ENCODE data around the gene PRR5L.

The PRR5L gene

GRCh38 chr11:36426226-36426848, 130.2 kb downstream of the PRR5L start:
- Histone ChIP-seq H3K4me2 (ENCODE audit: low read length) (no peak overlapping the region), H3K9me3 (ENCODE audit: insufficient read depth, low read length) (no peaks in the 10 kb centered on the region), H4K20me1 (ENCODE audit: insufficient read depth, low read length) (no peaks in the 10 kb centered on the region), H3K4me1 (ENCODE audit: low read length) (peaks cover 5% of the 10 kb centered on the region; the same call in 1 of the 2 replicates), H3K36me3 (replicated peaks; ENCODE audit: low read depth, low read length) (no peaks in the 10 kb centered on the region), H3K27ac (ENCODE audit: low read length) (no peak overlapping the region), H2AFZ (ENCODE audit: low read depth, low read length) (no peak overlapping the region), H3K4me3 (ENCODE audit: low read length) (no peak overlapping the region), H3K27me3 (ENCODE audit: low read depth, low read length) (no peaks in the 10 kb centered on the region), H3K79me2 (ENCODE audit: low read length) (no peaks in the 10 kb centered on the region), H3K9ac (ENCODE audit: low read length) (no peak overlapping the region)
- TF ChIP-seq EZH2phosphoT487 (IDR thresholded peaks at IDR 0.05; ENCODE audit: low read depth) = no peak
- TF ChIP-seq CTCF (IDR thresholded peaks at IDR 0.05; ENCODE audit: low read depth, low read length) = no peak

GRCh38 chr11:36427079-36427478, 131.0 kb downstream of the PRR5L start:
- H3K27ac ChIP-seq (ENCODE audit: low read length) = no peak overlapping the region
- H3K36me3 ChIP-seq (replicated peaks; ENCODE audit: low read depth, low read length) = no peaks in the 10 kb centered on the region
- H3K79me2 ChIP-seq (ENCODE audit: low read length) = no peaks in the 10 kb centered on the region
- no peak overlapping the region for H2AFZ ChIP-seq (ENCODE audit: low read depth, low read length)
- H3K27me3 ChIP-seq (ENCODE audit: low read depth, low read length) = 0 out of 2 replicates have a peak, but pooled peaks cover 3% of the 10 kb centered on the region
- H3K4me2 ChIP-seq (ENCODE audit: low read length) = no peak overlapping the region
- no peak overlapping the region for H3K4me3 ChIP-seq (ENCODE audit: low read length)
- H3K9ac ChIP-seq (ENCODE audit: low read length) = no peak overlapping the region
- peaks cover 2% of the 10 kb centered on the region; the same call in 1 of the 2 replicates for H3K4me1 ChIP-seq (ENCODE audit: low read length)
- no peaks in the 10 kb centered on the region for H4K20me1 ChIP-seq (ENCODE audit: insufficient read depth, low read length)
- H3K9me3 ChIP-seq (ENCODE audit: insufficient read depth, low read length) = no peaks in the 10 kb centered on the region
- TF ChIP-seq CTCF (IDR thresholded peaks at IDR 0.05; ENCODE audit: low read depth, low read length) = no peak
- TF ChIP-seq EZH2phosphoT487 (IDR thresholded peaks at IDR 0.05; ENCODE audit: low read depth) = no peak

- TF ChIP-seq CTCF (IDR thresholded peaks at IDR 0.05; ENCODE audit: low read depth, low read length) = no peak
- TF ChIP-seq EZH2phosphoT487 (IDR thresholded peaks at IDR 0.05; ENCODE audit: low read depth) = no peak
- no peaks in the 10 kb centered on the region for H3K9me3 ChIP-seq (ENCODE audit: insufficient read depth, low read length)
- no peak overlapping the region for H3K9ac ChIP-seq (ENCODE audit: low read length)
- H3K79me2 ChIP-seq (ENCODE audit: low read length) = no peaks in the 10 kb centered on the region
- peaks cover 8% of the 10 kb centered on the region; the same call in 1 of the 2 replicates for H3K27me3 ChIP-seq (ENCODE audit: low read depth, low read length)
- H3K4me1 ChIP-seq (ENCODE audit: low read length) = no peaks in the 10 kb centered on the region
- no peak overlapping the region for H3K27ac ChIP-seq (ENCODE audit: low read length)
- H3K36me3 ChIP-seq (replicated peaks; ENCODE audit: low read depth, low read length) = no peaks in the 10 kb centered on the region
- H4K20me1 ChIP-seq (ENCODE audit: insufficient read depth, low read length) = no peaks in the 10 kb centered on the region
- H3K4me3 ChIP-seq (ENCODE audit: low read length) = no peak overlapping the region
- no peak overlapping the region for H2AFZ ChIP-seq (ENCODE audit: low read depth, low read length)
- H3K4me2 ChIP-seq (ENCODE audit: low read length) = no peak overlapping the region
These were observed 131.8 kb downstream of the PRR5L start for GRCh38 chr11:36427876-36428275.

GRCh38 chr11:36431429-36432092, 135.5 kb downstream of the PRR5L start:
- no peak overlapping the region for H3K4me2 ChIP-seq (ENCODE audit: low read length)
- H3K9ac ChIP-seq (ENCODE audit: low read length) = no peak overlapping the region
- H3K36me3 ChIP-seq (replicated peaks; ENCODE audit: low read depth, low read length) = no peaks in the 10 kb centered on the region
- no peak overlapping the region for H3K27ac ChIP-seq (ENCODE audit: low read length)
- TF ChIP-seq EZH2phosphoT487 (IDR thresholded peaks at IDR 0.05; ENCODE audit: low read depth) (no peak), CTCF (IDR thresholded peaks at IDR 0.05; ENCODE audit: low read depth, low read length) (no peak)
- no peaks in the 10 kb centered on the region for H3K9me3 ChIP-seq (ENCODE audit: insufficient read depth, low read length)
- peaks cover 9% of the 10 kb centered on the region; the same call in 1 of the 2 replicates for H3K27me3 ChIP-seq (ENCODE audit: low read depth, low read length)
- no peak overlapping the region for H3K4me3 ChIP-seq (ENCODE audit: low read length)
- H3K4me1 ChIP-seq (ENCODE audit: low read length) = peaks cover 17% of the 10 kb centered on the region
- H4K20me1 ChIP-seq (ENCODE audit: insufficient read depth, low read length) = no peaks in the 10 kb centered on the region
- no peak overlapping the region for H2AFZ ChIP-seq (ENCODE audit: low read depth, low read length)
- H3K79me2 ChIP-seq (ENCODE audit: low read length) = no peaks in the 10 kb centered on the region
